Activated CD4-positive, alpha-beta T cell treated with anti-CD3 and anti-CD28 coated beads, Interleukin-2, amount 10 ng/mL, durations not matched to agents 7 days and 5 days (primary cell): ENCODE data around the gene KRTAP10-8. TPM values are rescaled to one million over a fixed set of nuclear protein-coding genes. Genes with fewer than 3 reads are reported as not detected.
"Not testable (repeated sequence)": the region's sequence is repeated elsewhere in the genome, so short reads cannot be mapped to it uniquely, and the experiment has no call there.

ENCODE experiments used
- CTCF ChIA-PET: fragments of 350-600 bp; sonication (Branson Sonifier 250); formaldehyde crosslinking; loops from one replicate; lab custom pipeline; 2021; ENCODE audit warnings: antibody characterized with exemption; lab: Charles Lee
- POLR2A ChIA-PET: fragments of 350-600 bp; sonication (Branson Sonifier 250); formaldehyde crosslinking; loops from one replicate; lab custom pipeline; 2021; ENCODE audit warnings: antibody characterized with exemption; lab: Charles Lee
- DNase-seq: peaks from one replicate; pipeline ENCODE4 v3.0.0-alpha.2; 2020
- H3K27ac Mint-ChIP-seq: one replicate; pipeline ENCODE4 v1.8.0; 2021; ENCODE audit warnings: mild to moderate bottlenecking, moderate library complexity, mixed read lengths
- H3K27me3 Mint-ChIP-seq: one replicate; pipeline ENCODE4 v1.8.0; 2021; ENCODE audit warnings: mixed read lengths
- H3K36me3 Mint-ChIP-seq: one replicate; pipeline ENCODE4 v1.8.0; 2021; ENCODE audit warnings: low read depth, mixed read lengths
- H3K4me1 Mint-ChIP-seq: one replicate; pipeline ENCODE4 v1.8.0; 2021; ENCODE audit warnings: mixed read lengths
- H3K4me3 Mint-ChIP-seq: one replicate; pipeline ENCODE4 v1.8.0; 2021; ENCODE audit warnings: mild to moderate bottlenecking, moderate library complexity, mixed read lengths
- H3K9me3 Mint-ChIP-seq: one replicate; pipeline ENCODE4 v1.8.0; 2021; ENCODE audit warnings: mixed read lengths
- total RNA-seq, 2 experiments: library from RNA; stranded (reverse); gene quantifications; one replicate each; pipeline ENCODE4 v1.2.3, GENCODE V29; 2021

Gene KRTAP10-8
- total RNA-seq, 2 experiments from 2014 or later: not detected

DNA sequence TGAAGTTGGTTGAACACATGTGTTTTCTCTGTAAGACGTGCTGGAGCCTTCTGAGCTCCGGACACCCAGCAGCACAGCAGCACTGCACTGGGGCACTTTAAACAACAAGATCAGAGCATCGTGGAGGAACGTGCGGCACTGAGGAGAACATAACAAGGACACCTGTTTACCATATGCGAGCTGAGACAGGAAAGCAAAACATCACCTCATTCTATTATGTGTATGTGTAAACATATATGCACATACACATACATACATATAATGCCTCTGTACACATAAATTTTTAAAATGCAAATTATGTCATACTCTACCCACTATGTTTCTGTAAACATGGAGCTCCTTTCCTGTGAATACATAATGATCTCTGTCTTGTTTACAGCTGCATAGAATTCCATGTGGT, 16.4 kb upstream of the KRTAP10-8 start:
- POLR2A ChIA-PET: no interaction called here
- peaks cover 1% of the 10 kb centered on the region for H3K4me1 Mint-ChIP-seq
- no peak overlapping the region for H3K4me3 Mint-ChIP-seq
- H3K27me3 Mint-ChIP-seq: peaks cover 11% of the 10 kb centered on the region
- H3K9me3 Mint-ChIP-seq: peaks cover 4% of the 10 kb centered on the region
- CTCF ChIA-PET: interaction anchor here (0.9 to 2.1 kb wide), 2 partner anchors 12 to 21 kb away, joined by 4 to 6 read pairs; no protein-coding TSS in a partner anchor
- no peak overlapping the region for H3K27ac Mint-ChIP-seq
- no peak for DNase-seq
- H3K36me3 Mint-ChIP-seq: no peaks in the 10 kb centered on the region

DNA sequence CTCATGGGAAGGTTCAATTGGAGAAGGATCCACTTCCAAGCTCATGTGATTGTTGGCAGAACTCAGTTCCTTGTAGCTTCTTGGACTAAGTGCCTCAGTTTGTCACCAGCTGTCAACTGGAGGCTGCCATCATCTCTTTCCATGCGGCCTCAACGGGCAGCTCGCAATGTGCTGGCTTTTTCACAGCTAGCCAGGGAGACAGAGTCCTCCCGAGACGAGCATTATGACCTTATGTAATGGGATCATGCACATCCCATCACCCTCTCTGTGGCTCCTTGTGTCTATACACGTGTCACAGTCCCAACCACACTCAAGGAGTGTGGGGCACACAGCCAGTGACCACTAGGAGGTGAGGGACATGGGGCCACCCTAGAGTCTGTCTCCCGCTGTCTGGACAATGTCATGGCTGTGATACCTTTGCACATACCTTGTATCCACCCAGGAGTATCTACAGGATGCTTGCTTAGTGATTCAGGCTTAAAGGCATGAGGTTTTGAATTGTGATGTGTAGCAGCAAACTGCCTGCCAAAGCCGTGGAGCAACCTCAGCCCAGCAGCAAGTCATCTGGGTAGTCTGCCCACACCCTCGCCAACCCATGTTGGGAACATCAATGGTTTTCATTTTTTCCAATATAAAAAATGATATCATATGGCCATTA, 15.7 kb upstream of the KRTAP10-8 start:
- H3K27me3 Mint-ChIP-seq: peaks cover 11% of the 10 kb centered on the region
- CTCF ChIA-PET: interaction anchor here (0.9 to 2.1 kb wide), 2 partner anchors 13 to 22 kb away, joined by 4 to 6 read pairs; no protein-coding TSS in a partner anchor
- no peak overlapping the region for H3K4me3 Mint-ChIP-seq
- no peak for DNase-seq
- no peaks in the 10 kb centered on the region for H3K36me3 Mint-ChIP-seq
- POLR2A ChIA-PET: no interaction called here
- peaks cover 4% of the 10 kb centered on the region for H3K9me3 Mint-ChIP-seq
- H3K4me1 Mint-ChIP-seq: peaks cover 1% of the 10 kb centered on the region
- H3K27ac Mint-ChIP-seq: no peak overlapping the region

DNA sequence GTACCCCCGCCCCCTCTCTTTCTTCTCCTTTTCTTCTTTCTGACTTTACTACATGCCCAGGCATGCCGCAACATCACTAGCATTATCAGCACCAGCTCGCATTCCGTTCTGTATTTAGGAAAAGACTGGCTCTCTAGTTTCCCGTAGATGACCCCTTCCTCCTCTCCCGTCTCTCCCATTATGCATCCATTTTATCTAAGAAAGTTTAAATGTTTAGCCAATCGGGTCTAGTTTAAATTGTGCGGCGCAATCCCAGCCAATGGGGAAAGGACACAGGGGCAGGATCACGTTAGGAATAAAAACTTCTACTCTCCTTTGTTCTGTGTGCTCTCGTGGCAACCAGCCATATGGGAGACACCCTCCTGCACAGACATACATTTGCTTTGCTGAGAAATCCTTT, 13.8 kb upstream of the KRTAP10-8 start:
- Mint-ChIP-seq H3K27ac (no peak overlapping the region), H3K4me3 (no peak overlapping the region), H3K27me3 (peaks cover 11% of the 10 kb centered on the region), H3K4me1 (peaks cover 1% of the 10 kb centered on the region), H3K9me3 (peaks cover 4% of the 10 kb centered on the region), H3K36me3 (no peaks in the 10 kb centered on the region)
- DNase-seq: no peak
- ChIA-PET POLR2A (no interaction called here), CTCF (interaction anchor here (1.2 kb wide), 1 partner anchor 28 kb away, joined by 3 read pairs; no protein-coding TSS in a partner anchor)

DNA sequence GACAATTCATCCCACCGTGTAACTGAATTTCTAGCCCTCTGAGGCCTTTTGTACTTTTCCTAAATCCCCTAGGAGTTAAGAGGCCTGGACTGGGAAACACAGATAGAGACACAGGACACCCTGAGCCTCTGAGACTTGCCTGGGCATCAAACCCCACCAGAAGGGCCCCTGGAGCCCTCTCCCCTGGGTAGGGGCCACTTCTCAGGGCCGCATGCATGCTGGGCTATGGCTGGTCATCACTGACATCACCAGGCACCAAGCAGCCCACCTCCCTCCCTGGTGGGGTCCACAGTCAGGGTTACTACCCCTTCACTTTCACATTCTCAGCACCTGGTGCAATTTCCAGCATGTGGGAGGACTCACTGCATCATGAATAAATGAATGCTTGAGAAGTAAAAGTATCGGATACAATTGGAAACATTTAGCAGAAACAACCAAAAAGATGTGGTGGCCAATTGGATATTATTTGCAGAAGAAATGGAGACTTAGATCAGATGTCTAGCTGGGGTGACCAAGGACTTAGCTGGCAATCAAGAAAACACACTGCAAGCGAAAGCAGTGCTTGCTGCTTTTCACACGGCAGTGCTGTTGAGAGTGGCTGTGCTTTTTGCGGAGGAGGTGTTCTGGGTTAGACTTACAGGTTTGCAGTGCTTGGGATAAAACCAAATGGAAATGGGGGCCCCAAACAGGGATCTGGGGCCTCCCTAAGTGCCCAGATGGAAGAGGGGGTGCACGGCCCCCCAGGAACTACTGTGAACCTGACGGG, 12.4 kb upstream of the KRTAP10-8 start:
- Mint-ChIP-seq H3K9me3 (peaks cover 5% of the 10 kb centered on the region), H3K27me3 (peaks cover 11% of the 10 kb centered on the region), H3K4me1 (no peaks in the 10 kb centered on the region), H3K27ac (no peak overlapping the region), H3K36me3 (no peaks in the 10 kb centered on the region), H3K4me3 (no peak overlapping the region)
- CTCF ChIA-PET: no interaction called here
- DNase-seq: no peak
- POLR2A ChIA-PET: no interaction called here

DNA sequence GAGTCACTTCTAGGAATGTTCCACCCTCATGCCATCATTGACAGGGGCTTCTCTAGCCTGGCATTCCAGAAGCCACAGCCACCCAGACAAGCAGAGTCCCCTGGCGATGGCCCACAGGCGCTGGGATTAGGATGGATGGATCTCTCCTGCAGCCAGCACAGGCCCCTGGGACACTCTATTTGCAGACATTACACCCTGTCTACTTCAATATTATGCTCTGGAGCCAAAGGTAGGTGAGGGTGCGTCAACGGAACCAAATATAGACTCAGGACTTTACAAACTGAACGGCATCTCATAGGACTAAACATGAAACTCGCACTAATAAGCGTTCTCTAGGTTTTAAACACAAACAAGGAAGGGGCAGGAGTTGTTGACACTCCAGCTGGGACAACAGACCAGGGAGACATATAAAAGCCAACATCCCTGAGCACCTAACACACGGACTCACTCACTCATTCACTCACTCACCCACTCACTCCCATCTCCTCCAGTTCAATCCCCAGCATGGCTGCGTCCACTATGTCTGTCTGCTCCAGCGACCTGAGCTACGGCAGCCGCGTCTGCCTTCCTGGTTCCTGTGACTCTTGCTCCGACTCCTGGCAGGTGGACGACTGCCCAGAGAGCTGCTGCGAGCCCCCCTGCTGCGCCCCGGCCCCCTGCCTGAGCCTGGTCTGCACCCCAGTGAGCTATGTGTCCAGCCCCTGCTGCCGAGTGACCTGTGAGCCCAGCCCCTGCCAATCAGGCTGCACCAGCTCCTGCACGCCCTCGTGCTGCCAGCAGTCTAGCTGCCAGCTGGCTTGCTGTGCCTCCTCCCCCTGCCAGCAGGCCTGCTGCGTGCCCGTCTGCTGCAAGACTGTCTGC, 11.5 kb upstream of the KRTAP10-8 start, which contains the start of gene KRTAP10-7:
TSS of gene KRTAP10-7 (plus strand) at position 480 of the 861 bp plus-strand sequence. CDS start at position 505, 25 bp downstream.
- H3K9me3 Mint-ChIP-seq: peaks cover 11% of the 10 kb centered on the region
- H3K27me3 Mint-ChIP-seq: peaks cover 14% of the 10 kb centered on the region
- H3K4me1 Mint-ChIP-seq, H3K27ac Mint-ChIP-seq, POLR2A ChIA-PET, H3K36me3 Mint-ChIP-seq, DNase-seq, H3K4me3 Mint-ChIP-seq, CTCF ChIA-PET: not testable (repeated sequence)

- H3K27ac Mint-ChIP-seq, POLR2A ChIA-PET: not testable (repeated sequence)
Measured at GRCh38 chr21:44601091-44601490, 10.8 kb upstream of the KRTAP10-8 start.

DNA sequence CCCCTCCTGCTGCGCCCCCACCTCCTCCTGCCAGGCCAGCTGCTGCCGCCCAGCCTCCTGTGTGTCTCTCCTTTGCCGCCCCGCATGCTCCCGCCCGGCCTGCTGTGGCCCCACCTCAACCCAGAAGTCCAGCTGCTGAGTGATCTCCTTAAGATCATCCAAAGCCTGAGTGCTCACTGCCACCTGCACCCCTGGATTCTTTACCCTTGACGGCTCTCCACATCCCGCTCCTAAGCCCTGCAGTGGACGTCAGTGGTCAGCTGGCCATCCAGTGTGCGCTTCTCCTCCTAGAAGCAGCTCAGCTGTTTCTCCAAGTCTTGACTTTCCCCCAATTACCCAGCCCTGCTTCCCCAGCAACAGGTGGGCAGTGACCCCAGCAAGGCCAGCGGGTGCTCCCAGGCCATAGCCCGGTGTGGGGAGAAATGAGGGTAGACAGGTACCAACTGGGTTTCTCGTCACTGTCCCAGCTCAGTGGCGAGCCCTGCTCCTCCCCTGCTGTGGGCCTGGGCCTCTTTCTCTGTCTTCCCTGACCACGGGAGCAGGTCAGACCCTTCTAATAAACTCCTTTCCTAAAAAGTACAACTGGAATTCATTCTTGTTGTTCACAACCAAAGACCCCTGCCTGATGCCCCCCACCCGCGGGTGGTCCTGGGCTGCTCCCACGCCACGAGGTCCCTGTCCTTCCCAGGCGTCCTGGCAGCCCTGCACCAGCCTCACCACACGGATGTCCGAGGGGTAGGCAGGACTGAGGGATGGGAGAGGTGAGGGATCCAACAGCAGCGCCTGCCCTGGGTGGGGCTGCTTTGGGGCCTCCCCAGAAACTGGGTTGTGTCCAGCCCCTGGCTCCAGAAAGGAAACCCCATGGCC, 10.1 kb upstream of the KRTAP10-8 start:
- ChIA-PET CTCF (interaction anchor here (0.5 to 0.6 kb wide), 2 partner anchors 13 to 57 kb away, joined by 3 to 5 read pairs; no protein-coding TSS in a partner anchor), POLR2A (no interaction called here)
- Mint-ChIP-seq H3K27ac (no peak overlapping the region), H3K4me3 (no peak overlapping the region), H3K9me3 (peaks cover 11% of the 10 kb centered on the region), H3K4me1 (no peaks in the 10 kb centered on the region), H3K27me3 (peaks cover 17% of the 10 kb centered on the region), H3K36me3 (no peaks in the 10 kb centered on the region)
- DNase-seq: no peak

More at GRCh38 chr21:44601091-44601490, 10.8 kb upstream of the KRTAP10-8 start:
- not testable (repeated sequence) for DNase-seq, H3K36me3 Mint-ChIP-seq, H3K4me1 Mint-ChIP-seq, H3K4me3 Mint-ChIP-seq
- Mint-ChIP-seq H3K9me3 (peaks cover 11% of the 10 kb centered on the region), H3K27me3 (peaks cover 16% of the 10 kb centered on the region)
- CTCF ChIA-PET: interaction anchor here (0.5 to 0.6 kb wide), 2 partner anchors 14 to 57 kb away, joined by 3 to 5 read pairs; no protein-coding TSS in a partner anchor

- Mint-ChIP-seq H3K27ac (no peak overlapping the region), H3K4me3 (no peak overlapping the region), H3K4me1 (no peaks in the 10 kb centered on the region), H3K36me3 (no peaks in the 10 kb centered on the region), H3K9me3 (peaks cover 11% of the 10 kb centered on the region), H3K27me3 (peaks cover 17% of the 10 kb centered on the region)
- POLR2A ChIA-PET: no interaction called here
- CTCF ChIA-PET: no interaction called here
- DNase-seq: no peak
Measured at GRCh38 chr21:44602463-44602850, 9.4 kb upstream of the KRTAP10-8 start.

- peaks cover 19% of the 10 kb centered on the region for H3K27me3 Mint-ChIP-seq
- H3K27ac Mint-ChIP-seq: no peak overlapping the region
- DNase-seq: no peak
- ChIA-PET POLR2A (no interaction called here), CTCF (no interaction called here)
- H3K9me3 Mint-ChIP-seq: peaks cover 11% of the 10 kb centered on the region
- no peaks in the 10 kb centered on the region for H3K4me1 Mint-ChIP-seq
- H3K36me3 Mint-ChIP-seq: no peaks in the 10 kb centered on the region
- H3K4me3 Mint-ChIP-seq: no peak overlapping the region
Measured at GRCh38 chr21:44603109-44603875, 8.6 kb upstream of the KRTAP10-8 start.

DNA sequence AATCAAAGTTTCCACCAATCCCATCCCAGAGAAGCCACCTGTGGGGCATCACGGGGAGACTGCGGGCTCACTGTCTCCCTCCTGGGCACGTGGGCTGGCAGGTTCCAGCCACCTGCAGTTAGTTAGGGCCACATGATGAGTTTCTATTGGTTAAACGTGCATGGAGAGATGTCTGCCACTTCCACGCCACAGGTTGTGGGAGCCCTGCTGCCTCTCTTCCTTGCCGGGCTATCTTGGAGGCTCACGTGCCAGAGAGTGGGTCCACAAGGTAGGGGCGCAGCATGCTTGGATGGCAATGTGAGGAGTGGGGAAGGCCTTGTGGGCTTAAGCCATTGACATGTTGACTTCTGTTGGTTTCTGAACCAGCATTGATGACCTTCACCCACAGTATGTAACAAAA, 8.0 kb upstream of the KRTAP10-8 start:
- no peak for DNase-seq
- Mint-ChIP-seq H3K36me3 (no peaks in the 10 kb centered on the region), H3K9me3 (peaks cover 8% of the 10 kb centered on the region), H3K27ac (no peak overlapping the region), H3K27me3 (peaks cover 16% of the 10 kb centered on the region), H3K4me3 (no peak overlapping the region), H3K4me1 (no peaks in the 10 kb centered on the region)
- ChIA-PET POLR2A (no interaction called here), CTCF (no interaction called here)

DNA sequence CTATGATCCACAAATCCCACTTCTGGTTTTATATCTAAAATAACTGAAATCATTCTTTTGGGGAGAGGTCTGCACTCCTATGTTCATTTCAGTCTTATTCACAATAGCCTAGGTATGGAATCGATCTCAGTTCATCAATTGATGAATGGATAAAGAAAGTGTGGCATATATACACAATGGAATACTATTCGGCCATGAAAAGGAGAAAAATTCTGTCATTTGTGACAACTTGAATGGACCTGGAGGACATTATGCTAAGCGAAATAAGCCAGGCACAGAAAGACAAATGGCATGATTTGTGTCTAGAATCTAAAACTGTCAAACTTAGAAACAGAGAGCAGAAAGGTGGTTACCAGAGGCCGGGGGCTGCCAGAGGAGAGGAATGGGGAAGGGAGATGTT, 5.4 kb upstream of the KRTAP10-8 start:
- no peaks in the 10 kb centered on the region for H3K4me1 Mint-ChIP-seq
- H3K4me3 Mint-ChIP-seq: no peak overlapping the region
- H3K36me3 Mint-ChIP-seq: peaks cover 3% of the 10 kb centered on the region
- peaks cover 30% of the 10 kb centered on the region for H3K9me3 Mint-ChIP-seq
- H3K27ac Mint-ChIP-seq: no peak overlapping the region
- POLR2A ChIA-PET: no interaction called here
- no peak for DNase-seq
- CTCF ChIA-PET: no interaction called here
- H3K27me3 Mint-ChIP-seq: peaks cover 17% of the 10 kb centered on the region
